ENCODE data around the gene ERCC5. TPM values are rescaled to one million over a fixed set of nuclear protein-coding genes. Genes with fewer than 3 reads are reported as not detected.
A peak's percentile ranks its signal among the peaks of the same experiment; 100 is the strongest.

The ERCC5 gene
- total and polyA plus RNA-seq, 4 donors = 17.7 to 44.8 (median 24.7) TPM

GRCh38 chr13:102799426-102800144, 46.2 kb upstream of the ERCC5 start:
- Histone ChIP-seq H3K4me1 (ENCODE audit: control insufficient read depth in 4 of 4, insufficient read depth in 4 of 4, low read length in 3 of 4) (peaks cover 0 to 26% (median 23%) of the 10 kb centered on the region in 4 donors), H3K4me3 (ENCODE audit: low read depth in 1 of 3, low read length in 3 of 3) (peak overlapping the region; percentile 65 to 92 (median 82)), H3K27me3 (ENCODE audit: control insufficient read depth in 4 of 4, insufficient read depth in 4 of 4, low read length in 3 of 4) (no peaks in the 10 kb centered on the region), H3K9ac (ENCODE audit: low read depth in 1 of 2, low read length in 2 of 2) (peak overlapping the region; percentile 52 to 66), H3K27ac (ENCODE audit: low read depth in 1 of 2, low read length in 2 of 2) (peak overlapping the region; percentile 75 to 76), H3K9me3 (ENCODE audit: control insufficient read depth in 4 of 4, low read length in 3 of 4) (no peaks in the 10 kb centered on the region), H3K36me3 (ENCODE audit: control insufficient read depth in 4 of 4, insufficient read depth in 3 of 4, low read depth in 1 of 4, low read length in 3 of 4) (peaks cover 0 to 2% (median 0%) of the 10 kb centered on the region in 4 donors)
- DNase-seq (ENCODE audit: low spot score) = peak; percentile 35
- no peak for TF ChIP-seq ZBTB33 (IDR thresholded peaks at IDR 0.05)
- TF ChIP-seq TAF1 (conservative IDR thresholded peaks at IDR 0.05) = no peak
- no peak for TF ChIP-seq GABPA (IDR thresholded peaks at IDR 0.05 in 1 of 2, conservative IDR thresholded peaks at IDR 0.05 in 1 of 2)
- WGBS = under 1% methylated on average over 69 of the region's 69 CpGs

GRCh38 chr13:102800145-102801041, 45.4 kb upstream of the ERCC5 start:
- 1% methylated on average over 81 of the region's 81 CpGs for WGBS
- peak; percentile 85 for DNase-seq (ENCODE audit: low spot score)
- Histone ChIP-seq H3K9ac (ENCODE audit: low read depth in 1 of 2, low read length in 2 of 2) (peak overlapping the region; percentile 69 to 86), H3K27ac (ENCODE audit: low read depth in 1 of 2, low read length in 2 of 2) (peak overlapping the region; percentile 75 to 76), H3K27me3 (ENCODE audit: control insufficient read depth in 4 of 4, insufficient read depth in 4 of 4, low read length in 3 of 4) (no peaks in the 10 kb centered on the region), H3K9me3 (ENCODE audit: control insufficient read depth in 4 of 4, low read length in 3 of 4) (no peaks in the 10 kb centered on the region), H3K4me1 (ENCODE audit: control insufficient read depth in 4 of 4, insufficient read depth in 4 of 4, low read length in 3 of 4) (peaks cover 0 to 26% (median 23%) of the 10 kb centered on the region in 4 donors), H3K4me3 (ENCODE audit: low read depth in 1 of 3, low read length in 3 of 3) (peak overlapping the region; percentile 65 to 92 (median 82)), H3K36me3 (ENCODE audit: control insufficient read depth in 4 of 4, insufficient read depth in 3 of 4, low read depth in 1 of 4, low read length in 3 of 4) (peaks cover 0 to 2% (median 0%) of the 10 kb centered on the region in 4 donors)
- TF ChIP-seq FOXA2 (IDR thresholded peaks at IDR 0.05) (no peak), ATF3 (IDR thresholded peaks at IDR 0.05) (no peak), YY1 (IDR thresholded peaks at IDR 0.05) (peak; percentile 44), RAD21 (IDR thresholded peaks at IDR 0.05) (peak; percentile 61 to 78), NR2F2 (IDR thresholded peaks at IDR 0.05) (no peak), TAF1 (conservative IDR thresholded peaks at IDR 0.05) (no peak), CTCF (IDR thresholded peaks at IDR 0.05; ENCODE audit: low read depth, low read length, missing input control) (peak; percentile 58), ZBTB33 (IDR thresholded peaks at IDR 0.05) (no peak), RXRA (IDR thresholded peaks at IDR 0.05) (no peak), HNF4G (IDR thresholded peaks at IDR 0.05) (no peak), SP1 (IDR thresholded peaks at IDR 0.05) (no peak)
